Esophagus squamous epithelium (tissue), 4 donors: ENCODE results near the gene FAIM2.

Source experiments
- CTCF ChIP-seq, 6 experiments: fragments of 450-650 bp in 4 of 6; fragments of 200-600 bp in 2 of 6; sonication (generic) in 2 of 6; IDR thresholded peaks; one replicate each; pipeline ENCODE4 v1.5.1; 2016 to 2019; ENCODE audit warnings: antibody characterized with exemption in 6 of 6, mild to moderate bottlenecking in 4 of 6, moderate library complexity in 4 of 6
- POLR2A ChIP-seq, 4 donors: fragments of 450-650 bp; IDR thresholded peaks; one replicate each; pipeline ENCODE4 v1.6.1; 2017; ENCODE audit warnings: antibody characterized with exemption in 4 of 4, mild to moderate bottlenecking in 4 of 4, moderate library complexity in 3 of 4

- TF ChIP-seq CTCF (IDR thresholded peaks at IDR 0.05) (no peak), POLR2A (IDR thresholded peaks at IDR 0.05) (no peak)
Measured at GRCh38 chr12:49947593-49948226, 44.0 kb upstream of the FAIM2 start.
